Measurements from ENCODE around the gene PARPBP.
"Not testable (repeated sequence)": the region's sequence is repeated elsewhere in the genome, so short reads cannot be mapped to it uniquely, and the experiment has no call there.

The PARPBP gene

DNA sequence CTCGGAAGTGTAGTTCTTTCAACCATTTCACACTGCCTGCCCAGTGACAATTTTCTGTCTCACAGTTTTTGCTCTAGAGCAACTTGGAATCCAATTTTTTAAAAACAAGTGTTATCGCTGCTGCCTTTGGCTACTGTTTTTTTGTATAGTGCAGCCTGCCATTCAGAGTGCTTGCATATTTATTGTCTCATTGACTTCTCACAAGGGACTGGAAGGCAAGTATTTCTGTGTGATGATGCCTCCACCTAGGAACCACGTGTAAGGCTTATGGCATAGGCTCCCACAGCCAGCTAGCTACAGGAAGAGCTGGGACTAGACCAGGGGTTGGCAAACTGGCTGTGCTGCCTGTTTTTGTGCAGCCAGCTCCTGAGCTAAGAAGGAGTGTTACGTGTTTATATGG is 903 bp downstream of the PARPBP start:
- peak overlapping the region; percentile 97 for H3K27ac Mint-ChIP-seq
- H3K27me3 Mint-ChIP-seq: no peaks in the 10 kb centered on the region
- H3K36me3 Mint-ChIP-seq: peaks cover 5 to 10% of the 10 kb centered on the region in 2 donors
- peaks cover 11 to 16% of the 10 kb centered on the region in 2 donors for H3K4me1 Mint-ChIP-seq
- ATAC-seq (replicated peaks) (no peak), DNase-seq (no peak)
- H3K9me3 Mint-ChIP-seq: no peaks in the 10 kb centered on the region
- peak overlapping the region; percentile 90 to 97 for H3K4me3 Mint-ChIP-seq

DNA sequence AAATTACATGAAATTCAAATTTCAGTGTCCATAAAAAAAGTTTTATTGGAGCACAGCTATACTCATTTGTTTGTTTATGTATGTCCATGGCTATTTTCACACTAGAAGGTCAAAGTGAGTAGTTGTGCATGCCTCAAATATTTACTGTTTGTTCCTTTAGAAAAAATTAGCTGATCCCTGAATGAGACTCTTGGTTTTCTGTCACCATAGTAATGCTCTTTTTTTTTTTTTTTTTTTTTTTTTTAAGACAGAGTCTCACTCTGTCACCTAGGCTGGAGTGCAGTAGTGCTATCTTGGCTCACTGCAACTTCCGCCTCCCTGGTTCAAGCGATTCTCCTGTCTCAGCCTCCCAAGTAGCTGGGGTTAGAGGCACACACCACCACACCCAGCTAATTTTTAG is 1.3 kb downstream of the PARPBP start:
- H3K4me1 Mint-ChIP-seq: peaks cover 11 to 14% of the 10 kb centered on the region in 2 donors

DNA sequence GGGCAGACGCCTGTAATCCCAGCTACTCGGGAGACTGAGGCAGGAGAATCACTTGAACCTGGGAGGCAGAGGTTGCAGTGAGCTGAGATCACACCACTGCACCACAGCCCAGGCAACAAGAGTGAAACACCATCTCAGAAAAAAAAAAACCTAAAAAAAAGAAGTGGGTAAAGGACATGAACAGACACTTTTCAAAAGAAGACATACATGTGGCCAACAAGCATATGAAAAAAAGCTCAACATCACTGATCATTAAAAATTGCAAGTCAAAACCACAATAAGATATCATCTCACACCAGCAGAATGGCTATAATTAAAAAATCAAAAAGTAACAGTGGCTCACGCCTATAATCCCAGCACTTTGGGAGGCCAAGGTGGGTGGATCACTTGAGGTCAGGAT is 10.7 kb downstream of the PARPBP start:
- H3K36me3 Mint-ChIP-seq: peaks cover 10 to 39% of the 10 kb centered on the region in 2 donors
- H3K27ac Mint-ChIP-seq; H3K4me1 Mint-ChIP-seq; ATAC-seq (replicated peaks); DNase-seq; H3K4me3 Mint-ChIP-seq; H3K9me3 Mint-ChIP-seq; H3K27me3 Mint-ChIP-seq: not testable (repeated sequence)

More for the DNA sequence above, 1.3 kb downstream of the PARPBP start:
- H3K36me3 Mint-ChIP-seq; H3K27ac Mint-ChIP-seq; ATAC-seq (replicated peaks); H3K27me3 Mint-ChIP-seq; DNase-seq; H3K9me3 Mint-ChIP-seq: not testable (repeated sequence)
- H3K4me3 Mint-ChIP-seq: peak overlapping the region; percentile 90 to 97

DNA sequence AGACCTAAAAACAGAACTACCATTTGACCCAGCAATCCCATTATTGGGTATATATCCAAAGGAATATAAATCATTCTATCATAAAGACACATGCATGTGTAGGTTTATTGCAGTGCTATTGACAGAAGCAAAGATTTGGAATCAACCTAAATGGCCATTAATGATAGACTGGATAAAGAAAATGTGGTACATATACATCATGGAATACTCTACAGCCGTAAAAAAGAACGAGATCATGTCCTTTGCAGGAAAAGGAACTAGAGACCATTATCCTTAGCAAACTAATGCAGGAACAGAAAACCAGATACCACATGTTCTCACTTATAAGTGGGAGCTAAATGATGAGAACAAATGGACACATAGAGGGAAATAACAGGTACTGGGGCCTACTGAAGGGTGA is 11.5 kb downstream of the PARPBP start:
- H3K27me3 Mint-ChIP-seq; ATAC-seq (replicated peaks); H3K4me1 Mint-ChIP-seq; DNase-seq; H3K9me3 Mint-ChIP-seq; H3K27ac Mint-ChIP-seq; H3K4me3 Mint-ChIP-seq: not testable (repeated sequence)
- peaks cover 10 to 39% of the 10 kb centered on the region in 2 donors for H3K36me3 Mint-ChIP-seq

DNA sequence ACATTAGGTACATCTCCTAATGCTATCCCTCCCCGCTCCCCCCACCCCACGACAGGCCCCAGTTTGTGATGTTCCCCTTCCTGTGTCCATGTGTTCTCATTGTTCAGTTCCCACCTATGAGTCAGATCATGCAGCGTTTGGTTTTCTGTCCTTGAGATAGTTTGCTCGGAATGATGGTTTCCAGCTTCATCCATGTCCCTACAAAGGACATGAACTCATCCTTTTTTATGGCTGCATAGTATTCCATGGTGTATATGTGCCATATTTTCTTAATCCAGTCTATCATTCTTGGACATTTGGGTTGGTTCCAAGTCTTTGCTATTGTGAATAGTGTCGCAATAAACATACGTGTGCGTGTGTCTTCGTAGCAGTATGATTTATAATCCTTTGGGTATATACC is 17.6 kb downstream of the PARPBP start:
- not testable (repeated sequence) for ATAC-seq (replicated peaks); H3K9me3 Mint-ChIP-seq; H3K27me3 Mint-ChIP-seq; H3K27ac Mint-ChIP-seq; DNase-seq; H3K4me1 Mint-ChIP-seq; H3K4me3 Mint-ChIP-seq
- H3K36me3 Mint-ChIP-seq: peaks cover 7 to 20% of the 10 kb centered on the region in 2 donors

DNA sequence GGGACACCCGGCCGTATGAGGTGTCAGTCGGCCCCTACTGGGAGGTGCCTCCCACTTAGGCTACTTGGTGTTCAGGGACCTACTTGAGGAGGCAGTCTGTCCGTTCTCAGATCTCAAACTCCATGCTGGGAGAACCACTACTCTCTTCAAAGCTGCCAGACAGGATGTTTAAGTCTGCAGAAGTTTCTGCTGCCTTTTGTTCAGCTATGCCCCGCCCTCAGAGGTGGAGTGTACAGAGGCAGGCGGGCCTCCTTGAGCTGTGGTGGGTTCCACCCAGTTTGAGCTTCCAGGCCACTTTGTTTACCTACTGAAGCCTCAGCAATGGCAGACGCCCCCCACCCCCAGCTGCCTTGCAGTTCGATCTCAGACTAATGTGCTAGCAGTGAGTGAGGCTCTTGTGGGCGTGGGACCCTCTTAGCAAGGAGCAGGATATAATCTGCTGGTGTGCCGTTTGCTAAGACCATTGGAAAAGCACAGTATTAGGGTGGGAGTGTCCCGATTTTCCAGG is 22.9 kb downstream of the PARPBP start:
- not testable (repeated sequence) for H3K27ac Mint-ChIP-seq; ATAC-seq (replicated peaks); DNase-seq; H3K4me3 Mint-ChIP-seq; H3K4me1 Mint-ChIP-seq; H3K27me3 Mint-ChIP-seq; H3K9me3 Mint-ChIP-seq
- peaks cover 7 to 15% of the 10 kb centered on the region in 2 donors for H3K36me3 Mint-ChIP-seq

DNA sequence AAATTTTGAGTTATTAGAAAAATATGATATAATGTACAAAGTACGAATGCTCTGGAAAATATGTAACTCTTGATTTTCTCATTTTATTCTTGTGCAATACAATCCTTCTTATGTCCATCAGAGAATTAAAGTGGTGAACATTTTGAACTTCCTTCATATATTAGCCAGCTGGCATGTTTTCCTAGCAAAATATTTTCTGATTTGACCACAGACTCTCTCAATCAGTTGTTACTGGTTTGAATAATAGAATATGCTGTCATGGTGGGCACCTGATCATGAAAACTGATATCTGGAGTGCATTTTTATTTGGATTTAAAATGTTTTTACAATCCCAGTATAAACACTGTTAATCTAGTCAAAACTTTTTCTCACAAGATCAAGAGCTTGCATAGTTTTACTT is 24.2 kb downstream of the PARPBP start:
- Mint-ChIP-seq H3K4me1 (no peaks in the 10 kb centered on the region), H3K36me3 (peaks cover 2 to 7% of the 10 kb centered on the region in 2 donors), H3K27me3 (no peaks in the 10 kb centered on the region), H3K4me3 (no peak overlapping the region), H3K9me3 (no peaks in the 10 kb centered on the region), H3K27ac (no peak overlapping the region)
- DNase-seq: no peak
- no peak for ATAC-seq (replicated peaks)

DNA sequence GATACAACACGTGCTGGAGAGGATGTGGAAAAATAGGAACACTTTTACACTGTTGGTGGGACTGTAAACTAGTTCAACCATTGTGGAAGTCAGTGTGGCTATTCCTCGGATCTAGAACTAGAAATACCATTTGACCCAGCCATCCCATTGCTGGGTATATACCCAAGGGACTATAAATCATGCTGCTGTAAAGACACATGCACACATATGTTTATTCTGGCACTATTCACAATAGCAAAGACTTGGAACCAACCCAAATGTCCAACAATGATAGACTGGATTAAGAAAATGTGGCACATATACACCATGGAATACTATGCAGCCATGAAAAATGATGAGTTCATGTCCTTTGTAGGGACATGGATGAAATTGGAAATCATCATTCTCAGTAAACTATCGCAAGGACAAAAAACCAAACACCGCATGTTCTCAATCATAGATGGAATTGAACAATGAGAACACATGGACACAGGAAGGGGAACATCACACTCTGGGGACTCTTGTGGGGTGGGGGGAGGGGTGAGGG is 27.1 kb downstream of the PARPBP start:
- not testable (repeated sequence) for ATAC-seq (replicated peaks); H3K27ac Mint-ChIP-seq; H3K9me3 Mint-ChIP-seq; H3K27me3 Mint-ChIP-seq; H3K4me3 Mint-ChIP-seq; DNase-seq; H3K4me1 Mint-ChIP-seq; H3K36me3 Mint-ChIP-seq

DNA sequence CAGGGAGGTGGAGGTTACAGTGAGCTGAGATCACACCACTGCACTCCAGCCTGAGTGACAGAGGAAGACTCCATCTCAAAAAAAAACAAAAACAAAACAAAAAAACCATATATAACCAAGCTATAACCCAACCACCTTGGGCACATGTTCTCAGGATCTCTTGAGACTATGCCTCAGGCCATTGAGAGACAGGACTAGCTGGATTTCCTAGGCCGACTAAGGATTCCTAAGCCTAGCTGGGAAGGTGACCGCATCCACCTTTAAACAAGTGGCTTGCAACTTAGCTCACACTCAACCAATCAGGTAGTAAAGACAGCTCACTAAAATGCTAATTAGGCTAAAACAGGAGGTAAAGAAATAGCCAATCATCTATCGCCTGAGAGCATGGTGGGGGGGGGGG is 35.2 kb downstream of the PARPBP start:
- H3K4me1 Mint-ChIP-seq; ATAC-seq (replicated peaks); H3K36me3 Mint-ChIP-seq; H3K27me3 Mint-ChIP-seq; H3K4me3 Mint-ChIP-seq; DNase-seq; H3K9me3 Mint-ChIP-seq; H3K27ac Mint-ChIP-seq: not testable (repeated sequence)

DNA sequence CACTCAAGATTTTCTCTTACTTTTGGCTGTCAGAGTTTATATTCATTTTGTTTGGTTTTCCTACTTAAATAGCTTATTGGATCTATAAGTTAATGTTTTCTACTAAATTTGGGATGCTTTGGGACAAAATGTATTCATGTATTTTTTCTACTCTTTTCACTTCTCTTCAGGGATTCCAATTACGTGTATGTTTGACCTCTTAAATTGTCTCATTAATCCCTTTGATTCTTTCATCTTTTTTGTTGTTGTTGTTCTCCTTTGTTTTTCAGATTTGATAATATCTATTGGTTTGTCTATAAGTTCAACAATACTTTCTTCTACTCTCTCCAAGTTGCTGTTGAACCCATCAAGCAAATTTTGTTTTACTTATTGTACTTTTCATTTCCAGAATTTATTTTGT is 43.4 kb downstream of the PARPBP start:
- Mint-ChIP-seq H3K27me3 (no peaks in the 10 kb centered on the region), H3K4me1 (peaks cover 7 to 11% of the 10 kb centered on the region in 2 donors)
- no peak for ATAC-seq (replicated peaks)

DNA sequence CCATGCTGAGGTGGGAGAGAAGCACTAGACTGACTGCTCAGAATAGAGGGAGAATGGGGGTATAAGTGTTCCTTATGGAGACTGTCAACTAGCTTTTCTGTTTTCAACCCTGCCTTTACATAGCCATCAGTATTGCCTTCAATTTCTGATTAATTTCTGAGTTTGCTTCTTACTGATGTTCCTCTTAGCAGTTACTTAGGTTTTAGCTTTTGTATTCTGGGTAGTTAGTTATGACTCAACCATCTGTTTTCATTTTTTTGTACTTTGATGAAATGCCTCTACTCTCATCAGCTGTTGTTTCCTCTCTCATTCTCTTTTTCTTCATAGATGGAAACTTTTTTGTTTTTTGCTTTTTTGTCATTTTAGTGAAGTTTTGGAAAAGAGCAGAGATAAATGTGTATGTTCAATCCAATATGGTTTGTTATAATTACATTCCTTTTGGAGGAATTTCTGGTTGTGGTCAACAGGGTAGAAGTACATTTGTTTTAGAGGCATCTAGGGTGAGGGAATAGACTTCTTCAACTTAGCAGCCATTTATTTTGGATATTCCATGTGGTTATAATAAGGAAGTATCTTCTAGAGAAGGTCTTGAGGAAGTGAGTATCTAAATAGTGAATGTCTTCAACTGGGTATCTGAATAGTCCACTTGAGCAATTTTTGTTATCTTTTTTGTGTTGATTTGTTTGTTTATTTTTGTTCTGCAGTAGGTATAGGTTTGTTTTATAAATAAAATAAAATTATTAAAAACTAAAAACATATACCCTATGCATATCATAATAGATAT is 48.0 kb downstream of the PARPBP start:
- Mint-ChIP-seq H3K9me3 (no peaks in the 10 kb centered on the region), H3K36me3 (peaks cover 0 to 7% of the 10 kb centered on the region in 2 donors), H3K27ac (peak overlapping the region; percentile 63), H3K27me3 (no peaks in the 10 kb centered on the region), H3K4me1 (peaks cover 7 to 11% of the 10 kb centered on the region in 2 donors), H3K4me3 (no peak overlapping the region)
- DNase-seq (no peak), ATAC-seq (replicated peaks) (peak; percentile 82 to 86)

More for the DNA sequence above, 43.4 kb downstream of the PARPBP start:
- DNase-seq: no peak
- no peak overlapping the region for H3K4me3 Mint-ChIP-seq
- peaks cover 0 to 5% of the 10 kb centered on the region in 2 donors for H3K36me3 Mint-ChIP-seq
- H3K9me3 Mint-ChIP-seq: no peaks in the 10 kb centered on the region
- no peak overlapping the region for H3K27ac Mint-ChIP-seq

DNA sequence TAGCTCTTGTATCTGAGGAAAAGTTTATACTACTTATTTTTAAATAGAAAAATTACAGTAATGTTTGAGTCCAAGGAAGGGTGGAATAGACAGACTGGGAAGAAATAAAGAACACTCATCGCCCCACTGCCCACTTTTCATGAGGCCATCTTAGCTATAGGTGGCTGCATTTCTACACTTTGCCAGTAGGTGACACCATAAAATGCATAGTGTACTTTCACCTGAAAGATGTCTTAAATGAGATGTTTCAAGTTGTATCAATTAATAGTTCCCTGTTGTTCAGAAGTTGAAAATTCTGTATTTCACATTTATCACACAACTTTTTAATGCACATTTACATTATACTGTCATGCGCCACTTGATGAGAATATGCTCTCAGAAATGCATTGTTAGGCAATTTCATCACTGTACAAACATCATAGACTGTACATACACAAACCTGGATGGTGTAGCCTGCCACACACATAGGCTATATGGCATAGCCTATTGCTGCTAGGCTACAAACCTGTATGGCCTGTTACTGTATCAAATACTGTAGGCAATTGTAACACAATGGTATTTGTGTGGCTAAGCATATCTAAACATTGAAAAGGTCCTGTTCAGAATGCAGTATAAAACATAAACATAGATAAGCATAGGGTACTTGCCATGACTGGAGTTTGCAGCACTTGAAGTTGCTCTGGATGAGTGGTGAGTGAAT is 50.1 kb downstream of the PARPBP start:
- Mint-ChIP-seq H3K27me3 (no peaks in the 10 kb centered on the region), H3K4me1 (peaks cover 7 to 11% of the 10 kb centered on the region in 2 donors), H3K36me3 (peaks cover 0 to 2% of the 10 kb centered on the region in 2 donors), H3K9me3 (no peaks in the 10 kb centered on the region), H3K27ac (no peak overlapping the region), H3K4me3 (no peak overlapping the region)
- DNase-seq (no peak), ATAC-seq (replicated peaks) (peak; percentile 60 to 63)

DNA sequence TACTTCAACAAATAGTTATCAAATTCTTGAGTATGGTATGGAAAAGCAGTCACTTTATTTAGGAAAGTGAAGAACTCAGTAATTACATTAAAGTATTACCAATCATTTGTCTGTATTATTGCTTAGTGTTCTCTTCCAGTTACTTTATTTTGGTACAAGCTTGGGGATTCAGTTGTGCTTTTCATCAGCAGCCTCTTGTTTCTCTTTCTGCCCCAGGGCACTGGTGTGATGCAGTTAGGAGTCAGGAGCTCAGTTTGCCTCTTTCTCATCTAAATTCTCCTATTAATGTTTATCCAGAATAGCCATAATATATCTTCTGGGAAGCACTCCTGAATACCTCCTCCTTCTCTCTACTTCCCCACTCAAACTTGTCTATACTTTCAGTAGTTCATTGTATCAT is 52.0 kb downstream of the PARPBP start:
- H3K4me1 Mint-ChIP-seq: peaks cover 7 to 11% of the 10 kb centered on the region in 2 donors
- H3K4me3 Mint-ChIP-seq: no peak overlapping the region
- no peak for ATAC-seq (replicated peaks)
- H3K9me3 Mint-ChIP-seq: no peaks in the 10 kb centered on the region
- peaks cover 0 to 2% of the 10 kb centered on the region in 2 donors for H3K36me3 Mint-ChIP-seq
- DNase-seq: no peak
- H3K27ac Mint-ChIP-seq: no peak overlapping the region
- no peaks in the 10 kb centered on the region for H3K27me3 Mint-ChIP-seq

DNA sequence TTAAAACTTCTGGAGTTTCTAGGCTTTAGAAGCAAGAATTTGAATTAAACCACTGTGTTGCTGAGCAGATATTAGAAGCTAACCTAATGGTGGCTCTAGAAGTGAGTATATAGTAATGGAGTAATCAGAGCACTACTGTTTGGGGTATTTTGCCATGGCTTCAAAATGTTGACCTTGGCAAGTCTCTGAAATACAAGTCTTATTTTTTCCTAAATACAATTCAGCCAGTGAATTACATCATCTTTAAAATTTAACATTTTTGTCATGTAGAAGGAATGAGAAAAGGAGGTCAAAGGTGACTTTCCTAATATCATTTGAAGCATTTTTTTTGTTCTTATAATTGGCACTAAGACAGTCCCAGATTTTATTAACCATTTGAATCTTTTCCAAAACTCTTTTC is 52.5 kb downstream of the PARPBP start:
- no peaks in the 10 kb centered on the region for H3K27me3 Mint-ChIP-seq
- ATAC-seq (replicated peaks) (no peak), DNase-seq (no peak)
- H3K4me1 Mint-ChIP-seq: peaks cover 7 to 9% of the 10 kb centered on the region in 2 donors
- H3K9me3 Mint-ChIP-seq: no peaks in the 10 kb centered on the region
- H3K36me3 Mint-ChIP-seq: peaks cover 0 to 2% of the 10 kb centered on the region in 2 donors
- no peak overlapping the region for H3K4me3 Mint-ChIP-seq
- H3K27ac Mint-ChIP-seq: no peak overlapping the region
